HepG2 (cell line): ENCODE measurements around the gene ESPNL. TPM values are rescaled to one million over a fixed set of nuclear protein-coding genes. Genes with fewer than 3 reads are reported as not detected.

Experiments
- ATAC-seq: fragments of 200-7000 bp; cut with Tn5 transposase; 3 replicates; pipeline ENCODE4 v1.9.1; 2020; ENCODE audit warnings: mild to moderate bottlenecking, moderate library complexity
- BruUV-seq: library from RNA; stranded (reverse); fragments of 400-500 nt; replicated peaks from 2 replicates; lab custom pipeline; 2021; lab: Mats Ljungman, UMichigan
- CTCF ChIA-PET: fragments of 300-600 bp; formaldehyde crosslinking; extraction: SDS; loops from one replicate; lab custom pipeline; 2021; ENCODE audit warnings: low total read pairs, inconsistent platforms, low intra/inter-chr PET ratio; lab: Yijun Ruan, JAX
- POLR2A ChIA-PET: fragments of 350-600 bp; sonication (Branson Sonifier 250); formaldehyde crosslinking; loops from one replicate; lab custom pipeline; 2020; ENCODE audit warnings: antibody characterized with exemption, inconsistent platforms; lab: Yijun Ruan, JAX
- DNase-seq: peaks from one replicate; pipeline ENCODE4 v3.0.0-alpha.2; 2015; ENCODE audit warnings: low spot score
- FAIRE-seq: peaks from 3 replicates; lab custom pipeline; 2011; peaks lifted over from hg19 to GRCh38; lab: Jason Lieb, UNC
- H2AFZ ChIP-seq: one replicate; pipeline ENCODE4 v1.6.1; 2011; ENCODE audit warnings: low read length, inconsistent platforms
- H3K27ac ChIP-seq: fragments of 300-600 bp; 3 replicates; pipeline ENCODE4 v1.8.0; 2011; ENCODE audit warnings: mixed run types, mild to moderate bottlenecking, mixed read lengths, low read length, inconsistent platforms; ENCODE audit not compliant: insufficient read depth; ENCODE audit errors: extremely low read length
- H3K27me3 ChIP-seq, 2 experiments: fragments of 200-600 bp in 1 of 2; 2 replicates in 1 of 2; 3 replicates in 1 of 2; pipeline versions ENCODE4 v1.6.0 to v1.8.0; 2011; ENCODE audit warnings: low read length in 2 of 2, mild to moderate bottlenecking in 2 of 2, moderate library complexity in 2 of 2, inconsistent platforms in 1 of 2; ENCODE audit not compliant: insufficient read depth in 2 of 2, control insufficient read depth in 1 of 2
- H3K36me3 ChIP-seq, 2 experiments: fragments of 200-600 bp in 1 of 2; replicated peaks in 1 of 2; 2 replicates in 1 of 2; 3 replicates in 1 of 2; pipeline versions ENCODE4 v1.5.1 to v1.8.0; 2011; ENCODE audit warnings: low read length in 2 of 2, inconsistent platforms in 1 of 2; ENCODE audit not compliant: insufficient read depth in 2 of 2, control insufficient read depth in 1 of 2
- H3K4me1 ChIP-seq: 2 replicates; pipeline ENCODE4 v1.5.1; 2012; ENCODE audit warnings: low read length, inconsistent platforms; ENCODE audit not compliant: insufficient read depth
- H3K4me2 ChIP-seq: 2 replicates; pipeline ENCODE4 v1.6.0; 2011; ENCODE audit warnings: low read depth, low read length, inconsistent platforms
- H3K4me3 ChIP-seq, 3 experiments: fragments of 200-600 bp in 1 of 3; sonication (generic), shearing (Covaris generic) in 1 of 3; replicated peaks in 1 of 3; 2 replicates each; pipeline ENCODE4 v1.5.1; 2011 to 2016; ENCODE audit warnings: low read length in 3 of 3, inconsistent platforms in 2 of 3, low read depth in 2 of 3, mild to moderate bottlenecking in 2 of 3, control low read depth in 1 of 3, mixed read lengths in 1 of 3; ENCODE audit not compliant: insufficient read depth in 1 of 3
- H3K79me2 ChIP-seq: one replicate; pipeline ENCODE4 v1.6.1; 2011; ENCODE audit warnings: low read length, inconsistent platforms; ENCODE audit not compliant: insufficient read depth
- H3K9ac ChIP-seq: 2 replicates; pipeline ENCODE4 v1.6.0; 2011; ENCODE audit warnings: mild to moderate bottlenecking, low read depth, low read length, inconsistent platforms; ENCODE audit not compliant: insufficient read depth
- H3K9me3 ChIP-seq: 2 replicates; pipeline ENCODE4 v1.5.1; 2012; ENCODE audit warnings: mild to moderate bottlenecking, low read length
- H4K20me1 ChIP-seq: 2 replicates; pipeline ENCODE4 v1.6.0; 2011; ENCODE audit warnings: inconsistent platforms, mild to moderate bottlenecking, low read length, moderate library complexity; ENCODE audit not compliant: insufficient read depth
- NRL ChIP-seq: sonication (generic); formaldehyde crosslinking; IDR thresholded peaks from 2 replicates; pipeline ENCODE4 v1.5.0; 2020; ENCODE audit warnings: missing genetic modification reagents, mild to moderate bottlenecking, moderate library complexity, borderline replicate concordance
- PRDM4 ChIP-seq: sonication (generic); formaldehyde crosslinking; IDR thresholded peaks from 2 replicates; pipeline ENCODE4 v1.9.0; 2021; ENCODE audit warnings: missing genetic modification reagents, borderline replicate concordance
- TBP ChIP-seq: sonication (generic); formaldehyde crosslinking; IDR thresholded peaks from 2 replicates; pipeline ENCODE4 v1.5.0; 2020; ENCODE audit warnings: missing genetic modification reagents
- ZNF256 ChIP-seq: sonication (generic); formaldehyde crosslinking; conservative IDR thresholded peaks from 2 replicates; pipeline ENCODE4 v1.4.0; 2020; ENCODE audit warnings: missing genetic modification reagents
- ZNF572 ChIP-seq: sonication (generic); formaldehyde crosslinking; IDR thresholded peaks from 2 replicates; pipeline ENCODE4 v1.5.1; 2020; ENCODE audit warnings: mild to moderate bottlenecking, missing genetic modification reagents
- WGBS: methylation state at CpG from one replicate; pipeline ENCODE4 v1.1.6; 2017; ENCODE audit warnings: low lambda C conversion rate; 5-methylcytosine and 5-hydroxymethylcytosine counted together
- in situ Hi-C: cut with HindIII; loops from 2 replicates; pipeline ENCODE4 v1.10.0; 2017; ENCODE audit warnings: low pct_unique_long_range_greater_than_20kb; ENCODE audit not compliant: extremely low pct_ligation_motif_present
- intact Hi-C: fragments of 100-400 bp; cut with micrococcal nuclease; formaldehyde crosslinking; loops from one replicate; pipeline ENCODE4 v1.10.0; 2022; ENCODE audit not compliant: unreplicated experiment
- polyA plus RNA-seq, 8 experiments: library from polyadenylated mRNA; depleted of rRNA in 3 of 8; stranded (reverse) in 7 of 8; unstranded in 1 of 8; fragments of >200 nt; fragmentation: Illumina TruSeq in 4 of 8; extraction: Trizol in 4 of 8; gene quantifications; 2 replicates each; pipeline versions ENCODE4 v1.2.1 to v1.2.3, GENCODE V29; 2011 to 2016; ENCODE audit warnings: low read depth in 4 of 8, missing spikeins in 1 of 8, mixed read lengths in 1 of 8; ENCODE audit not compliant: insufficient read depth in 1 of 8
- total RNA-seq, 5 experiments: library from RNA; depleted of rRNA; stranded (reverse); fragments of >200 nt; fragmentation: Illumina TruSeq; extraction: Trizol; gene quantifications; 2 replicates each; pipeline ENCODE4 v1.2.3, GENCODE V29; 2016; ENCODE audit warnings: low read depth in 1 of 5
- TF ChIP-seq, protein P1 (sequence below): sonication (generic); formaldehyde crosslinking; IDR thresholded peaks from 2 replicates; pipeline ENCODE4 v1.5.0; 2020; ENCODE audit warnings: missing genetic modification reagents, mild to moderate bottlenecking, borderline replicate concordance

The ESPNL gene
- total and polyA plus RNA-seq, 2 of the 13 experiments (the other 11 are each of a cell fraction or from before 2014, with no cell fraction given) = 0.45 to 0.80 TPM

DNA sequence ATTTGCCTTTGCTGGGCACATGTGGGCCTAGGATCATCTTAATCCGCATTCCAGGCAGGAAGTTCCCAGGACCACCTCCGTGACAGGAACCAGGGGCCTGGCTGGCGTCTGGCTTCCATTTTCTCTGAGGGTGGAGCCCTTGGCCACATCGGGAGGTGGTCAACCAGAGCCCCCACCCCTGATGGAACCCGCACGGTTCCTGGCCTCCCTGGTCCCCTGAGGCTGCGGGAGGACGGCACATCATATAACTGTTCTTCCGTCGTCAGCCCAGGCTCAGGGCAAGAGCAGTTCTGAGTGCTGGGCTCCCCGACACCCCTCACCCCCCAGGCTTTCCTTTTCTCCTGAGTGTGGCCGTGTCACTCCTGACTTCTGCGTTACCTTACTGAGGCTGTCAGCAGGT, 13.5 kb downstream of the ESPNL start:
- FAIRE-seq = no peak
- in situ Hi-C loops = no loop called here
- CTCF ChIA-PET = no interaction called here

More for the DNA sequence above, 13.5 kb downstream of the ESPNL start:
- H2AFZ ChIP-seq = no peak overlapping the region
- H3K4me2 ChIP-seq = no peak overlapping the region
- no peaks in the 10 kb centered on the region for H3K9me3 ChIP-seq
- H3K27ac ChIP-seq = no peak overlapping the region
- intact Hi-C loops = no loop called here
- H3K27me3 ChIP-seq = peaks cover 0 to 19% of the 10 kb centered on the region in 2 experiments; a peak in 3 of 5 replicates
- H3K4me3 ChIP-seq = no peak overlapping the region
- POLR2A ChIA-PET = no interaction called here
- no peaks in the 10 kb centered on the region for H3K36me3 ChIP-seq
- 52% methylated on average over 11 of the region's 13 CpGs for WGBS
- H3K9ac ChIP-seq = no peak overlapping the region
- no peaks in the 10 kb centered on the region for H3K79me2 ChIP-seq
- peaks cover 8% of the 10 kb centered on the region for H3K4me1 ChIP-seq
- H4K20me1 ChIP-seq = no peaks in the 10 kb centered on the region
- TF ChIP-seq ZNF572 (CRISPR knock-in tag) = no peak
- TF ChIP-seq, protein P1, sequence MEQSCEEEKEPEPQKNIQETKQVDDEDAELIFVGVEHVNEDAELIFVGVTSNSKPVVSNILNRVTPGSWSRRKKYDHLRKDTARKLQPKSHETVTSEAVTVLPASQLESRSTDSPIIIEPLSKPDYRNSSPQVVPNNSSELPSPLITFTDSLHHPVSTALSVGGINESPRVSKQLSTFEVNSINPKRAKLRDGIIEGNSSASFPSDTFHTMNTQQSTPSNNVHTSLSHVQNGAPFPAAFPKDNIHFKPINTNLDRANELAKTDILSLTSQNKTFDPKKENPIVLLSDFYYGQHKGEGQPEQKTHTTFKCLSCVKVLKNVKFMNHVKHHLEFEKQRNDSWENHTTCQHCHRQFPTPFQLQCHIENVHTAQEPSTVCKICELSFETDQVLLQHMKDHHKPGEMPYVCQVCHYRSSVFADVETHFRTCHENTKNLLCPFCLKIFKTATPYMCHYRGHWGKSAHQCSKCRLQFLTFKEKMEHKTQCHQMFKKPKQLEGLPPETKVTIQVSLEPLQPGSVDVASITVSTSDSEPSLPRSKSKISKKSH (CRISPR knock-in tag) = no peak
- no peak for TF ChIP-seq NRL (CRISPR knock-in tag)
- no peak for TF ChIP-seq TBP (CRISPR knock-in tag)
- TF ChIP-seq ZNF256 = no peak
- TF ChIP-seq PRDM4 = no peak
- BruUV-seq = no TSS peak
- DNase-seq = no peak
- ATAC-seq = no peak
